KMS-11 (cell line): ENCODE data around the gene PACSIN1.

Experiments used
- H2AFZ ChIP-seq: fragments of 200-600 bp; sonication (generic); 2 replicates; pipeline ENCODE4 v1.6.1; 2016; ENCODE audit warnings: antibody characterized with exemption, mixed run types, low read depth
- H3K27ac ChIP-seq: fragments of 200-600 bp; sonication (generic); 2 replicates; pipeline ENCODE4 v1.6.1; 2016; ENCODE audit warnings: mild to moderate bottlenecking, mixed run types
- H3K27me3 ChIP-seq: fragments of 200-600 bp; sonication (generic); 2 replicates; pipeline ENCODE4 v1.6.1; 2017; ENCODE audit warnings: mild to moderate bottlenecking, low read depth, mixed run types, moderate library complexity; ENCODE audit not compliant: insufficient read depth
- H3K36me3 ChIP-seq: fragments of 200-600 bp; sonication (generic); 2 replicates; pipeline ENCODE4 v1.6.1; 2017; ENCODE audit warnings: mild to moderate bottlenecking, mixed run types; ENCODE audit not compliant: insufficient read depth
- H3K4me1 ChIP-seq: fragments of 200-600 bp; sonication (generic); 2 replicates; pipeline ENCODE4 v1.6.1; 2016; ENCODE audit warnings: mild to moderate bottlenecking, low read depth, mixed run types; ENCODE audit not compliant: poor library complexity, severe bottlenecking
- H3K4me2 ChIP-seq: fragments of 200-600 bp; sonication (generic); 2 replicates; pipeline ENCODE4 v1.7.0; 2016; ENCODE audit warnings: mild to moderate bottlenecking, mixed run types
- H3K4me3 ChIP-seq: fragments of 200-600 bp; sonication (generic); IDR thresholded peaks from 2 replicates; pipeline ENCODE4 v1.6.1; 2017; ENCODE audit warnings: low read depth, low read length, mixed read lengths; ENCODE audit not compliant: insufficient read depth
- H3K79me2 ChIP-seq: fragments of 200-600 bp; sonication (generic); 2 replicates; pipeline ENCODE4 v1.6.1; 2016; ENCODE audit warnings: low read depth, mixed run types; ENCODE audit not compliant: insufficient read depth
- H3K9ac ChIP-seq: fragments of 200-600 bp; sonication (generic); 2 replicates; pipeline ENCODE4 v1.6.1; 2016; ENCODE audit warnings: mild to moderate bottlenecking, mixed run types
- H4K20me1 ChIP-seq: fragments of 200-600 bp; sonication (generic); 2 replicates; pipeline ENCODE4 v1.6.1; 2016; ENCODE audit warnings: mild to moderate bottlenecking, mixed run types; ENCODE audit not compliant: insufficient read depth
- TF ChIP-seq, protein P1 (sequence below): fragments of 200-600 bp; sonication (generic); conservative IDR thresholded peaks from 2 replicates; pipeline ENCODE4 v1.6.1; 2017; ENCODE audit warnings: low read depth, mild to moderate bottlenecking, antibody characterized with exemption, low read length, moderate library complexity, mixed read lengths

Gene PACSIN1

DNA sequence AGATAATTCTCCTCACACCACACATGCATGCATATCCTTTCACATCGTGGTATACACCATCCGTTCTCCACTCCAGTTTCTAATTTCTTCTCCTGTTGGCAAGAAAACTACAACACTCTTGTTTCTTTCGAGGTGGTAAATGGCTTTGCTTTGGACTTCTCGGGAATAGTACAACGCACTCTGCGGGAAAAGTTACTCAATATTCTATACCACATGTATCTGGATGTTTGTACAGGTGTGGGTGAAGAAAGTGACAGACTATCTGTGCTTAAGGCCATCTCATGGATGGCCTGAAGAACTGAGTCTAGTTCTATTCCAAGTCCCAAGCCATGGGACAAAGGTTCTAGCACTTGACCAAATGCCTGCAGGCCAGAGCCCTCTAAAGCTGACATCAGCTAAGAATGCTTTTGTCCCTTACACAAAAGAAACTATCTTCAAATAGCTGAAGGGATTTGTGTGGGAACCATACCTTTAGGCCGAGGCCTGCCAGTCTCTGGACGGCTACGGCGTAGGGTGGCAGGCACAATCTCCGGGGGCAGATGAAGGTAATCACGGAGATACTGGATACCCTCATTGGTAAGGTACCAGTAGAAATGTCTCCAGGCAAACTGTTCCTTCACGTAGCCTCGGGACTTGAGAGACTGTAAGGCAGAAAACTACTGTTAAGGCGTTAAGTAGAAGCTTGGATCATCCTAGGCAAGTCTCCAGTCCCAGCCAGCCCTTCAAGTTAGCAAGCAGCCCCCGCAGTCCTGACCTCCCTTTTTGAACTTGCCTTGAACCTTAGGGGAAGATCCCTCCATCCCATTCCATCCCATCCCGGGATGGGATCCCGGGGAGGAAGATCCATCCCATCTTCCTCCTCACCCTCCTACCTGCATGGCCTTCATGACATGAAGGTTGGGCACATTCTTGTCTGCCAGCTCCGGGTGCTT, 41.4 kb upstream of the PACSIN1 start:
- Histone ChIP-seq H3K27me3 (no peaks in the 10 kb centered on the region), H3K79me2 (peaks cover 57% of the 10 kb centered on the region), H3K9ac (peak overlapping the region; percentile 99), H3K36me3 (peaks cover 34% of the 10 kb centered on the region; the same call in 1 of the 2 replicates), H4K20me1 (no peaks in the 10 kb centered on the region), H3K4me1 (peaks cover 38% of the 10 kb centered on the region), H3K27ac (peak overlapping the region; percentile 80; the same call in 1 of the 2 replicates), H2AFZ (no peak overlapping the region), H3K4me2 (peak overlapping the region; percentile 89), H3K4me3 (no peak overlapping the region)
- TF ChIP-seq, protein P1, sequence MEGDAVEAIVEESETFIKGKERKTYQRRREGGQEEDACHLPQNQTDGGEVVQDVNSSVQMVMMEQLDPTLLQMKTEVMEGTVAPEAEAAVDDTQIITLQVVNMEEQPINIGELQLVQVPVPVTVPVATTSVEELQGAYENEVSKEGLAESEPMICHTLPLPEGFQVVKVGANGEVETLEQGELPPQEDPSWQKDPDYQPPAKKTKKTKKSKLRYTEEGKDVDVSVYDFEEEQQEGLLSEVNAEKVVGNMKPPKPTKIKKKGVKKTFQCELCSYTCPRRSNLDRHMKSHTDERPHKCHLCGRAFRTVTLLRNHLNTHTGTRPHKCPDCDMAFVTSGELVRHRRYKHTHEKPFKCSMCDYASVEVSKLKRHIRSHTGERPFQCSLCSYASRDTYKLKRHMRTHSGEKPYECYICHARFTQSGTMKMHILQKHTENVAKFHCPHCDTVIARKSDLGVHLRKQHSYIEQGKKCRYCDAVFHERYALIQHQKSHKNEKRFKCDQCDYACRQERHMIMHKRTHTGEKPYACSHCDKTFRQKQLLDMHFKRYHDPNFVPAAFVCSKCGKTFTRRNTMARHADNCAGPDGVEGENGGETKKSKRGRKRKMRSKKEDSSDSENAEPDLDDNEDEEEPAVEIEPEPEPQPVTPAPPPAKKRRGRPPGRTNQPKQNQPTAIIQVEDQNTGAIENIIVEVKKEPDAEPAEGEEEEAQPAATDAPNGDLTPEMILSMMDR, result no peak

DNA sequence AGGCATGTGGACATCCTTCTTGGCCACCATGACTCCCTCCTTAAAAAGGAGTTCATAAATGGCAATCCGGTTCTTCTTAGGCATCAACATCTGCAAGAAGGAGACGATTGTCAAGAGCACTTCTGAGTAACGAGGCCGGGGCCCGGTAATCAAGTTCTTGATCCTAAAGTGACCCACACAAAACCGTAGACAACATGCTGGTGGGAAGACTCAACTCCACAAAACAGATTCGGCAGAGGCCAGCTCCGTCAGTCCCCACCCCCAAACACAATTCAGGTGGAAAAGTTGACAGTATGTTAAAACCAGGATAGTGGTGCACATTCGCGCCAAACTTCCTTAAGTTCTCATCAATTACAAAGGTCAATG, 40.8 kb upstream of the PACSIN1 start:
- Histone ChIP-seq H3K27me3 (no peaks in the 10 kb centered on the region), H3K27ac (peak overlapping the region; percentile 80), H3K4me1 (peaks cover 38% of the 10 kb centered on the region), H3K36me3 (peaks cover 29% of the 10 kb centered on the region; the same call in 1 of the 2 replicates), H2AFZ (peak overlapping the region; percentile 96; the same call in 1 of the 2 replicates), H4K20me1 (no peaks in the 10 kb centered on the region), H3K79me2 (peaks cover 55% of the 10 kb centered on the region), H3K4me2 (peak overlapping the region; percentile 89), H3K9ac (peak overlapping the region; percentile 99), H3K4me3 (no peak overlapping the region)
- TF ChIP-seq, protein P1, result no peak

DNA sequence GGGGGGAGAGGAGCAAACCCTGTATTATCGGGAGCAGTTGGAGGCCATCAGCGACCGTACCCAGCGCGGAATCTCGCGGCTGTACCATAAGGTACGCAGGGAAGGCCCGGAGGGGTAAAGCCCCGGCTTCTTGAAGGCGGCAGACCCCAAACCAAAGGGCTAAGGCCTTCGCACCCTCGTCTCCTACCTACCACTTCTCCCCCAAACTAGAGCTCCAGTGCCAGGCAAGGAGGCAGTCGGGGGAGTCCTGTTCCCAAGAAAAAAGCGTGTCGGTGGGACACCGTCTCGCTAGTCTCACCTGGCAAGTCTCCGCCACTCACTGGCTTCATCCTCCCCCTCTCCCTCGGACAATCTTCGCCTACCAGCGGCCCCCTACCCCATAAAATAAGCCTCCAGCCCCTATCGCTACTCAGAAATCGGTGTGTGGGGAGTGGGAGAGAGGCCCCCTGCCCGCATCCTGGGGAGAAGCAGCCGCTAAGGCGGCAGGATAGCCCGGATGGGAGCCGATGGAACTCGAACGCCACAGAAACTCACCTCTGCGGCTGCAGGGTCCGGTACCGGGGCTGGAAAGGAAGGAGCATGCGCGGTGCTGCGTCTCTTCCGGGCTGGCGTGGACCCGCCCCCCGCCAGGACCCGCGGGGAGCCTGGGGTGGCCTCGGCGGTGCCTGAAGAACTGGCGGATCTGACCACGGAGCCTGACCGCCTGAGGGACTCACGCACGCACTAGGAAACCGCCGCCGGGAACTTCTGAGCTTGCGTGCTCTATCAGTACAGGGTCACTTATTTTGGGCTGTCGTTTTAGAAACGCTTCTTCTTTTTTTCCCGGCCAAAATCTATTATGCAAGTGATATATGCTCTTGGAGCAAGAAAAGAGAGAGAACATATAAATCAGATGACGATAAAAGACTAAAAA, 40.1 kb upstream of the PACSIN1 start, which contains the start of gene RPS10:
Gene RPS10 (minus strand): TSS at position 572 of the 913 bp plus-strand sequence. CDS start 848 bp downstream, outside the sequence.
- Histone ChIP-seq H3K79me2 (peaks cover 49% of the 10 kb centered on the region), H3K36me3 (peaks cover 26% of the 10 kb centered on the region; the same call in 1 of the 2 replicates), H2AFZ (peak within 1 kb of the TSS; percentile 96), H3K4me3 (no peak within 1 kb of the TSS), H3K4me2 (peak within 1 kb of the TSS; percentile 89), H3K4me1 (peaks cover 38% of the 10 kb centered on the region), H4K20me1 (no peaks in the 10 kb centered on the region), H3K27ac (peak within 1 kb of the TSS; percentile 80), H3K9ac (peak within 1 kb of the TSS; percentile 99), H3K27me3 (no peaks in the 10 kb centered on the region)
- TF ChIP-seq, protein P1, result no peak

DNA sequence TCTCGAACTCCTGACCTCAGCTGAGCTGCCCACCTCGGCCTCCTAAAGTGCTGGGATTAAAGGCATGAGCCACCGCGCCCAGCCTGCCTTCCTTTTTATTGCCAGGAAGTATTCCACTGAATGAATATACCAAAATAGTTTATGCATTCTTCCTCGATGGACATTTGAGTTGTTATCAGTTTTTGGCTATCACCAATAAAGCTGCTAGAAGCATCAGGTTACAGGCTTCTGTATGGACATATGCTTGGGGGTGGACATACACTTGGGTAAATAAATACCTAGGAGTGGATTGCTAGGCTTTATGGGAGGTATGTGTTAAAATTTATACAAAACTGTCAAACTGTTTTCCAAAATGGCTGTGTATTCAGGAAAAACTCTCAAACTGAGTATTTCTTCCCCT, 30.0 kb upstream of the PACSIN1 start:
- no peak overlapping the region for H3K27ac ChIP-seq
- no peaks in the 10 kb centered on the region for H3K27me3 ChIP-seq
- TF ChIP-seq, protein P1, result no peak
- H3K4me1 ChIP-seq, result no peaks in the 10 kb centered on the region
- no peaks in the 10 kb centered on the region for H4K20me1 ChIP-seq
- H3K9ac ChIP-seq, result no peak overlapping the region
- no peak overlapping the region for H3K4me2 ChIP-seq
- H2AFZ ChIP-seq, result no peak overlapping the region
- H3K79me2 ChIP-seq, result no peaks in the 10 kb centered on the region
- no peak overlapping the region for H3K4me3 ChIP-seq
- H3K36me3 ChIP-seq, result no peaks in the 10 kb centered on the region
